GM18498 (cell line): ENCODE results near the gene FAM78B.
A peak's percentile ranks its signal among the peaks of the same experiment; 100 is the strongest.

Experiments used
- ATAC-seq: cut with Tn5 transposase; IDR thresholded peaks from one replicate; pipeline ENCODE4 v1.9.1; 2021; ENCODE audit warnings: mild to moderate bottlenecking, moderate library complexity; ENCODE audit not compliant: unreplicated experiment

FAM78B gene

DNA sequence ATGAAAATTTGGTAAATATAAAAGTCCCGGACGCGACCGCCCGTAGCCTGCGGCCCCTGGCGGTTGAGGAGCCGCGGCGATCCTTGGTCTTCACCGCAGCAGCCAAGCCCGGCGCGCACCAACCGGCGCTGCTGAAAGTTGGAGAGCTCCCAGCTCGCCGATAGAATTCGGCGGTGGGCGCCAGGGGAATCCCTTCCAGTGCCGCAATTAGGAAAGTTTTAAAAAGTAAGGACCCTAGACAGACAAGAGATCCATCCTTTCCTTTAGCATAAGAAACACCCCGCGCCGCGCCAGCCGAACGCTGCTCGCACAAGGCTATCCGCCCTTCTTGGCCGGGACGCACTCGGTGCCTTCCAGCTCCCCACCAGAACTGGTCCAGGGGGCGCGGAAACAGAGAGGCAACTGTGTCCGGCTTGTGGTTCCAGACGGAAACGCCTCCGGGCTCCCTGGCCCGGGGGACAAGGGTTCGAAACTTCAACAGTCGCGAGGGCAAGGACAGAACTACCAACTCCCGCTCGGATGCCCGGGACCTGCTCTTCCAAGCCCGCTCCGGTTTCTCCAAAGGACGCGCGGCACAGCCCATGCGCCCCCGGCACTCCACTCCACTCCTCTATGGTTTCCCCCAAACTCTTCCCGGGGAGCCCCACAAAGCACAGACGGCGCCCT lies 1.7 kb downstream of the FAM78B start:
- ATAC-seq: peak; percentile 33

DNA sequence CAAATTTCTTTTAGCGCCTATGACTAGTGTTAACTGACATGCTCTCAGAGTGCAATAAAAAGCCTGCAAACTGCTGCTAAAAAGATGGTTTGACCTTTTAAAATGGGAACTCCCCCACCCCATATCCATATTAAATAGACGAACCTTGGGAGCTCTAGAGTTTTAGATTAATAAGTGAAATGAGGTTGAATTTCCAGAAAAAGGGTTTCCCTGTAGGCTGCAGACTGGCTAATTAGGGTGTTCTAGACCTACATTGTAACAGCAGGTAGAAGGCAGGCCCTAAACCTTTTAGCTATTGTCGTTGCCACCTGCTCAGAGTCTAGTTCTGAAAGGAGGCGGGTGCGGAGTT lies 2.2 kb downstream of the FAM78B start:
- no peak for ATAC-seq

DNA sequence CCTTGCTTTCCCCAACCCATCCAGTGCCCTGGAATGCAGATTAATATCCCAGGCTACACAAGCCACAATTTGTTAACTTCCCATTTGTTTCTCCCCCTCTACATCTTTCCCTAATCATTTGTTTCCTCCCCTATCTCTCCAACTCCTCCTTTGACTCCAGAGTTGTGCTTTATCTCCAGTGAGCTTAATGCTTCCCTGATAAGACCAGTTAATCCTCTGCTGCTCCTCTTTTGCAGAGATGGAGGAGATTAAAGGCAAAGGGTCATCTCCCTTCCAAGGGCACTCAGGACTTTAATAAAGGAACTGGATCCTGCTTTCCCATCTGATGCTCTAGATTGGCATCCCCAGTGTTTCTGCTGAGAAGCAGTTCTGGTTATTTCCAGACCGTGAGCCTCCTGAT lies 7.1 kb downstream of the FAM78B start:
- no peak for ATAC-seq

DNA sequence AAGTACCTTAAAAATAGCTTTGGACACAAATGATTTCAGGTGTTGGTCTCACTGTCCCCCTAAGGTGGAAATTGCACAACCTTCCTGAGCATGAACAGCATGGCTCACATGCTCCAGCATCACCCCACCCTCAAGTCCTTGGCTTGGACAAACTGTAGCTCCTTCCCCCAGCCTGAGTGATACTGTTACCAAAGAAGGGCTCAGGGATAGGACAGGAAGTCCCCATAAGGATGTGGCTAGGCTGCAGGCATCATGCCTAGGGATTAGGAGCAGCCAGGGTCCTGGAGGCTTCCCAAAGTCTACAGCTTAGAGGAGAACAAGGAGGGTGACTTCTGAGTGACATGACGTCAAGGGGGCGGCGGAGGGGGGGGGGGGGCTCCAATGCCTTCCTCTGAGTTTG lies 10.1 kb downstream of the FAM78B start:
- ATAC-seq: no peak

DNA sequence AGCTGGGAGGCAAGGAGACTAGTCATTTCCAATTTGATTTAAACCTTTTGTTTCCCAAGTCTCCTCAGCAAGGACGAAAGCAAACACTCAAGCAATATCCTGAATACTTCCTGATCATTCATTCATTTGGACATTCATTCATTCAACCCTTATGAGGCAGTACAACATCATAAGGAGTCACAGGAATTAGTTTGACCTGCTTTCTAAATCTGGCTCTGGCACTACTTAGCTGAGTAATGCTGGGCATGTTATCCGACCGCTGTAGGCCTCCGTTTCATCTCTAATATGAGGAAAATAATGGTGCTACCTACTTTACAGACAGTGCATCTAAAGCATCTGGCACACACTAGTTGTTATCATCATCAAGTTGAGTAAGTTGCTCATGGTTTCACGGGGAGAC lies 11.7 kb downstream of the FAM78B start:
- no peak for ATAC-seq

DNA sequence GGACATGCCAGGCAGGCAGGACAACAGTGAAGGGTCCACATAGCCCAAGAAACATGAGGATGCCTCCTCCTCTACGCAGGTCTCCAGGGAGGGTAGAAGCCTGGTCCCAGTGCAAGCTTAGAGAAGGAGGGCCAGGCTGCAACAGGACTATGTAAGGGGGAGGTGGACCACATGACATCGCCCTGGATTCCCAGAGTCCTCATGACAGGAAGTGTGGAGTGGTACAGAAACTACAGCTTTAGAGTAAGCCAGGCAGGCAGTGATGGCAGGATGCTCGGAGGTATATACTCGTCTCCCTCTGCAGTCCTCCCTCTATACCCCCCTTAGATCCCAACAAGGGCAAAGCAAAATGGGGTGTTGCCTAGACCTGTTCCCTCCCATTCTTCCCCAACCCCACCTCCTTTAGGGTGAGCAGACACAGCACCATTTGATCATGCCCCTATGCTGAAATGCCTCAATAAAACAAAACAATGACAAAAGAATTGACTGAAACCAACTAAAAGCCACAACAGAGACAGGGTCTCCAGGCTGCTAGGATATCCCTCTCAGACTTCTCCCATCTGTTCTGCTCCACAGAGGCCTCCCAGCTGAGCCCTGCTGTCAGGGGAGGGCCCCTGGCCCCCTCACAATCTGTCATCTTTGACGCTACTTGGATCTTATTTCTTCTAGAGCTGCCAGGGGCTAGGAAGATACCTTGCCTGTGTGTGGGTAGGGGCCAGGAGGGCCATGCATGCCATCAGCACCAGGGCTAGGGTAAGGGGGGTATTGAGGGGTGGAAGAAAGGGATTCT lies 13.1 kb downstream of the FAM78B start:
- ATAC-seq: no peak

DNA sequence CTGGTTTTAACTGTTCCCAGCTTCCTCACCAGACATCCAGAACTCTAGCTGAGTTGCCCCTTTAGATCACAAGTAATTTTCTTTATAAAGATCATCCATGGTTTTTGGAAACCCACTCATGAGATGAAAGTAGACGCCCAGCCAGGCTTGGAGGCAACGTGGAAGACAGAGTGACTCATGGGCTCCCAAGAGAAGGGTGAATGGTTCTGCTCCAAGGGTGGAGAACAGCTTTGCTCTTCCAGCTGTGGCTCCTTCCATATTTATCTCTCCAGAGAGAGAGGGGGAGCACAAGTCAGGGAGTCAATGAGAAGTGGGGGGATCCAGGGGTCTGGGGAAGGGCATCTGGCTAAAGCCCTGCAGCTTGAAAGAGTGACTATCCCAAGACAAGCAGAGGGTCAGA lies 13.8 kb downstream of the FAM78B start:
- no peak for ATAC-seq

DNA sequence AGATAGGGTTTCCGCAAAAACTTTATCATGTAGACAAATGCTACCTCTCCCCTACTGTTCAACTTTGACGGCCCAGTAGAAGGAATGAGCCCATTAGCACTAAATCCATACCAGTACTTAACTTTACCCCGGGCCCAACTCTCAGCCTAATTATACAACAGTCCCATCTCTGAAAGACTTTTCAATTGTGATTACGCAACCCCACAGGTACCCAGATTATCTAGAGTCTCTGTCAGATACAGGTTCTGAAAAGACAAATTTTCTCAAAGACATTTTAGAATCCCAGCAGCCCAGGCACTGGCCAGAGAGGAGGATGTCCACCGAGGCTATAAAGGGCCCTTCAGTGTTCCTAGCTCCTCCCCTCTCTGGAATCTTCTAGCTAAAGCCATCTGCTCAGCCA lies 15.0 kb downstream of the FAM78B start:
- no peak for ATAC-seq

DNA sequence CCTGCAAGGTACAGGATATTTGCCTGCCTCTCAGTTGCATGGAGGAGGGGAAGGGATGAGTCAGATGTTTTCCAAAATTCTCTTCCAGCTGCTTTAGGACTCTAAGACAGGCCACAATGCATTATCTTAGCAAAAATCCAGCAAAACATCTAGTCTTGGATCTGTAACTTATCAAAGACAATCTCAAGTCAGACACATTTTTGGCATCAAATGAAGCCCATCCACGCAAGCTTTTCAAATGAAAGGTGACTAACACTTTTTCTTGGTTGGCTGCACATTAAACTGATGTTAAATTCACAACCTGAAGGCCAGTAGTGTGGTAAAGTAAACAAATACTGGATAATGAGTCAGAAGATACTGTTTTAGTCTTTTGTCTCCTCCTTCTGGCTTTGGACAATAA lies 21.3 kb downstream of the FAM78B start:
- ATAC-seq: no peak

DNA sequence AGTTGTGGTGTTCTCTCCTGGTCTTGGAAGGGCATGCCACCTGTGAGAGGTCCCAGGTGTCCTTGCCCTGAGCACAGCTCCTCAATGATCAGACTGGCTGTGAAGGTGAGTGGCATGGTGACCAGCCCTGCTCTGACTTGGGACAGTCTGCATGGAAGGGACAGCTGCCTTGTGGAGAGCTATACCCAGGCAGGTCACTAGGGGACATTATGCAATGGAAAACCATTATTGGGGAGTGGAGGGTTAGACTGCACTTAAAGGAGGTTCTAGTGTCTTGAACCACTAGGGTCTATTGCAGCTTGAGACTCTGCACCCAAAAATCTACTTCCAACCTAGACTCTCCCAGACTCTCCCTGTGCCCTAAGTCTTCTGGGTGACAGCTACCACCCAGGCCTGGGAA lies 24.8 kb downstream of the FAM78B start:
- ATAC-seq: no peak

DNA sequence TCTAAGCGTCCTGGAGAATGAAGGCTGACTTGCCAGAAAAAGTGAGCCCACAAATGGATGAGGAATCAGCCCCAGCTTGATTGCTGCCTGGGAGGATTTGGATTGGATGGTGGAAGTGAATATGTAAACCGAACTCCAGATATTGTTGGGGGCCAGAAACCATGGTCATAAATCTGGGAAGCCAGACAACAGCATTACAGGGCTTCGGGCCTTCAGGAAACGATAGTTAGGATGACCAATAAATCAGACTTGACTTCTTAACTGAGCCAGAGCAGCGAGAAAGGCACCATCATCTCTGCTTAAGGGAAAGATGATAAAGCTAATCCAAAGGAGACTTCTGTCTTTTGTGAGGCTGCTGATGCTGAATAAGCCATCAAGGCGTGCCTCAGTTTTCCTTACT lies 26.6 kb downstream of the FAM78B start:
- no peak for ATAC-seq

DNA sequence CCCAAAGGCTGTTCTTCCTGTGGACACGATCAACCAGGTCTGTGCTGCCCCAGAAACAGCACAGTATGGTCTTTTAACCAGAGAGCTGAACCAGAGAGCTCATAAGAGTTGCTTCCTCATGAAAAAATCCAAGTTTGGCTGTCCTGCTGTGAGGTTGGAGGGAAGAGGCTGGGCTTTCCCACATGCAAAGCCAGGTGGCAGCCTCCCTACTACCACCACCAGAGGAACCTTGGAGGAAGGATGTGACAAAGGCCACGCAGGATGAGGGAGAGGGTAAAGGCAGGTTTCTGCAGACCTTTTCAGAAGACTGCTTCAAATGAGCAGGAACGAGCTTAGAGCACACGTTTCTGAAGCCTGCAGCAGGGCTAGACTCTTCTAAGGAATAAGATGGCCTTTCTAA lies 27.1 kb downstream of the FAM78B start:
- no peak for ATAC-seq

DNA sequence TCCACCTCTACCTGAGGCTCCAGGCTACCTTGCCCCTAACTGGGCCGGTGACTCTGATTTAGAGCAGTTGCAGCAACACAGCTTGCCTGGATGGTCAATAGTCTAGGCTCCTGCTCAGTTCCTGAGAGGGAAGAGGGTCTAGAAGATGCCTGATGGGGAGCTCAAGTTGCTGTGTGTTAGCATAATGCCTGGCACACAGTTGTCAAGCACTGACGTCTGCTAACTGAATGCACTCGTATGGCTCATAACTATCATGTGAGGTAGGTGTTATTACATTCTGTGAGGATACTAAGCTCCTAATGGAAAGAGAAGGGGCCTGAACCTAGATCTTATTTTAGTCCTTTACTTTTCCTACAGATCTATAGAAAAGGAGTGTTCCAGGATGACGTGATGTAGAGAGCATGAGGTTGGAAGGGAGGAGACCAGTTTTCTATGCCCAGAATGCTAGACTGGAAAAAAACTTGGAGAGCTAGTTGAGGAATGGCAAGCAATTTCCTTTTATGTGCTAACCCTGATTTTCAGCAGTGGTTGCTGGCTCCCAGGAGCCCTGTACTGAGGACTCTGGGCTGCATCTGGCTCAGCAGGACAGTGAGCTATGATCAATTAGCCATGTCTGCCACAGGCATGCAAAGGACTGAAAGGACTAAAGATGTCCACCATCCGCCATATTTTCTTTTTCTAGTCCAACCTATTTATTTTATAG lies 30.0 kb downstream of the FAM78B start:
- no peak for ATAC-seq

DNA sequence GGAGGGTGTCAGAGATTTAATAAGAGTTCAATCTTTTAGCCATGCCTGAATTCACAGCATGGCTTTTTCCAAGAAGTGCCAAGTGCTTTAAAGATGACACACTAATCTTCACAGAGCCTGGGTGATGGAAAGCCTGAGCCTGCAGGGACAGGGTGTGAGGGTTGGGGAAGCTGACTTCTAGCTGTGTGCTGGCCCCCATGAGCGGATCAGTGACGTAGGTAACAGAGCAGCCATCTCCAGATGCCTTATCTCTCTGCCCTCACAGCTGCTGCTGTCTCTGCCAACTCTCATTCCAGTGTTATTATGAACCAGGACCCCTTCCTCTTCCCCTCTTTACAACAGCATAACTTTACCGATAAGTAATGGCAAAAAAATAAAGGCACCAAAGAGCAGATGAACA lies 30.6 kb downstream of the FAM78B start:
- ATAC-seq: no peak

DNA sequence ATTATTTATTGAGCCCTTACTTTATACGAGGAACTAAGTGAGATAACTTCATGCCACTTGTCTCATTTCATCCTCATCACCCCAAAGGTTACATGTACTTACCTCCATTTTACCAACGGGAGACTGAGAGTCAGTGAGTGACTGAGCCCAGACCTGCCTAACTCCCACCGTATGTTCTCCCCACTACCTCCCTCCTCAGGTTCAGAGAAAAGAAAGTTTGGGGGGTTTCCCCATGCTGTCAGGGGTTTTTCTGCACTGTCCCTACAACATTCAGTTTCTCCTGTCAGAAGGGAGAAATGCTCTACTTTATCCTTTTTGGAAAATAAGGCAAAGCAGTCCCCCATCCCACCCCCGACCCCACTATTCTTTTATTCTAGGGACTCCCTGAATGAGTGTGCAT lies 32.9 kb downstream of the FAM78B start:
- no peak for ATAC-seq

DNA sequence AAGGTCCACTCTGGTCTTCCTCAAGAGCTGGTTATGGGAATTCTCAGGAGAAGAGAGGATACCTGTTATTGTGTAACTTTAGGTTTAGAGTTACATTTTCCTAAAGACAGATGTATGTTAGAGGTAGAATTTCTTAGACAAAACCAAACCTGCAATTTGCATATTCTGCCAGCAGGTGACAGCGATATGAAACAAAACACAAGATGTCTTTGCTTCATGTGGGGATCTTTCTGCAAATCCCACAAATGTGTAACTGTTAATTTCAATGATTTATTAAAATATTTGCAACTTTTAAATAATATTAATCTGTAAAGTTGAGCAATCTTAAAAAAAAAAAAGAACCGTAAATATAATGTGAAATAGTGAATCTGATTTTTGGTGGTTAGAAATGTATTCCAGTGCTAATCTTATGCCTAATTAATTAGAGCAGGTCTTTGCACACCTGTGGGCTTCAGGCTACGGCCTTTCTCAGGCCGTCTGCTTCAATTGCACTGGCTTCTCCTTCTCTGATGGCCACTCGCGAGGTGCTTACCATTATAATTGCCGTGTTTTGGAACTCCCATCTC lies 33.4 kb downstream of the FAM78B start:
- no peak for ATAC-seq

DNA sequence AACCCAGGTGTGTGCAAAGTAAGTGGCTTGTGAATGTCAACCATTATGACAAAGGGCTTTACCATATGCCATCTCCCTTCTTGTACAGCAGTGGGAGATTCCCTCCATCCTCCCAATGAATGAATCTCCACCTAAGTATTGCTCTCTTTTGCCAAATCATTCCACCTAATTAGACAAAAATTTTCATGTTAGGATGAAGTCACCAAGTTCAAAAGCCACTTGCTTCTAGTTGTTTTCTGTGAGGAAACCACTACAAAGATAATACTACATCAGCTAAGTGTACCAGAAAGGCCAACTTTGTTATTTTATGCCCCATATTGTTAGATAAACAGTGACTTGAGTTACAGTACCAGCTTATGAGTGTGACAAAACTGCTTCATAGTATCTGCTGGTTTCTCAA lies 34.3 kb downstream of the FAM78B start:
- ATAC-seq: no peak

DNA sequence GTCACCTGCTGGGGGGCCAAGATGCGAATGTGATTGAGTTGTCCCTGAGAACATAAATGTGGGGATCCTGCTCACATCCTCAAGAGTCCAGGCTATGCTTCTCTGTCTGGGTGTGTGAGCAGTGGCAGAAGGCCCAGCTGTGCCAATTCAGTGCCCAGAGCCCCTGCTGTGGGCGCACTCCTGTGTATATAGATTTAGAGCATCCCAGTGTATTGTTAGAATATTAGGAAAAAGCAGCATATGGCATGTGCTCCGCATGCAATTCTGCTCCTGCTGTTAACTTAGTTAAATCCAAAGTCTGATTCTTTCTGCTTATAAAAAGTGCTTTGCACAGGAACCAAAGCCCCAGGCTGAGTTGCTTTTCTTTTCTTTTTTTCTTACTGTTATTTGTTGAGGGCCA lies 37.8 kb downstream of the FAM78B start:
- no peak for ATAC-seq

DNA sequence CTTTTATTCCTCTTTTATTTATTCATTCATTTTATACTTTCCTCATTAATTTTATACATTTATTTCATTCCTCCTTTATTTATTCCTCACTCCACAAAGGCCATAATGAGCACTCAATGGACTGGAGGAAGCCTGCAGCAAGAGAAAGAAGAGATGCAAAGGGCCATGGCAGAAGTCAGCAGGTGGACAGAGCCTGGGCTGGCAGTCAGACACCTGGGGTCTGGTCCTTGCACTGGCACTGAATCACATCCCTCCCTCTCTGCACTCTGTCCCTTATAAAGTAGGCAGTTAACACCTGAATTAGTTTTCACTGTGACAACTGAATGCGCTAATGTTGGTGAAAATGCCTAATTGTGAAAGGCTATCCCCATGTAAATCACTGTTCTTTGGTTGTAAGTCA lies 38.6 kb downstream of the FAM78B start:
- ATAC-seq: no peak

DNA sequence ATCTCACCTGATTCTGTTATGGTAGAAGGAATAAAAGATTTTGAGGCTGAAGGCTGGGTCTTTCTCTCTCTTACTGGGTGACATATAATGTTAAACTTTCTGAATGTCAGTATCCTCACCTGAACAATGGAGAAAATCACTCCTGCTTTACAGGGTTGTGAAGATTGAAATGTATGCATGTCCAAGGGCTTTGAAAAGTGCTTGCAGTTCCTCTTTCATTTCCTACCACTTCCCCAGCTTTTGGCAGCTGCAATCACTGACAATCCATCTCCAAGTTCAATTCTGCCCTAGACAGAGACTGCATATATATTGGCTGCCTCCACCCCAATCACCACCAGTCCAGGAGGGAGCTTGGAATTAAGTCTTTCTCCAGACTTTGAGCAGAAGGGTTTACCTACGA lies 39.8 kb downstream of the FAM78B start:
- no peak for ATAC-seq

DNA sequence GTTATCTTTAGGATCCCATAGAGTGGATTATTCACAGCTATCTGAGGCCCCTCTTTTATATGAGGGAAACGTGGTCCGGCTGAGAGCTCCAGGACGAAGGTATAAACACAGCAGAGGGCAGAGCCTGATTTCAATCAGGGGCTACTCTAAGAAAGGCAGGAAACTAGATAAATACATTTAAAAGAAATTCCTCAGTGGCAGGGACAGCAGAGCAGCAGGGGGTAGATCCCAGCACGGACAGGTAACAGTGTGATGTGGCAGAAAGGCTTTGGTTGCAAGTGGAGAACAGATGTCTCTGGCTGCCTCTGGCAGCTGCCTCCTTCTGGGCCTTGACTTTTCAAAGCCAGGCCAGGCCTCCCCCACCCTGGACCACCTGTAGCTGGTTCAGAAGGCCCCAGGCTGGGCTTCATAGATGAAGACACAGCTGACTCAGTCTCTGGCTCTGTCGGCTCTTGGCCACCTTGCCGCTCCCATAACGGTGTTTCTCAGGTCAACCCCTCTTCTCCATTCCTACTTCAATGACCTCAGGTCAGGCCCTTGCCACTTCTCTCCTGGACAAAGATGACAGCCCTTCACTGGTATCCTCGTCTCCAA lies 43.8 kb downstream of the FAM78B start:
- no peak for ATAC-seq

DNA sequence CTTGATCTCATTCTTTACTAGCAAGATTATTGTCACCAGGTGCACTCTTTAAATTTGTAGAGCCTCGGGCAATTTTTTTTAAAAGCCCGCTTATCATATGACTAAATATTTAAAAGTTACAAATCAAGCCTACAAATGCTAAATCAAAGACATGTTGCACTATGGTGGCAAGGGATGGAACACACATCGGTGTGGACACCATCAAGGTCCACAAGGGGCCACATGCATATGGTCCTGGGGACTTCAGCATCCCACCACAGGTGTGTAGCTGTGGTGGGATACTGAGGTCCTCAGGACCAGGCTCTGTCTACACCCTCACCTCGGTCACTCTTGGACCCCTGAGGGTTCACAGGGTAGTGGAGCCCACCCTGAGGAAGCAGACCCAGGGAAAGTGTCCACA lies 45.8 kb downstream of the FAM78B start:
- ATAC-seq: no peak
